NCI-H1436 (cell line): Measurements from ENCODE around the gene ACSL4.

Experiments
- DNase-seq: peaks from one replicate; lab custom pipeline; 2025; lab: John Stamatoyannopoulos, UW

Gene ACSL4

GRCh38 chrX:109596015-109596414 is 137.0 kb downstream of the ACSL4 start:
- no peak for DNase-seq
